AG09309 (cell line): Measurements from ENCODE around the gene POU6F2.
"Not testable (repeated sequence)": the region's sequence is repeated elsewhere in the genome, so short reads cannot be mapped to it uniquely, and the experiment has no call there.

ENCODE experiments used
- DNase-seq: peaks from one replicate; pipeline ENCODE4 v3.0.0-alpha.2; 2010; ENCODE audit warnings: low read depth
- H3K4me3 ChIP-seq: 2 replicates; pipeline ENCODE4 v1.5.1; 2011; ENCODE audit warnings: mild to moderate bottlenecking, low read depth, low read length, moderate library complexity; ENCODE audit not compliant: control insufficient read depth
- TF ChIP-seq, protein P1 (sequence below): IDR thresholded peaks from 2 replicates; pipeline ENCODE4 v1.5.1; 2011; ENCODE audit warnings: mild to moderate bottlenecking, low read depth, low read length, inconsistent platforms; ENCODE audit not compliant: insufficient read depth, control insufficient read depth; ENCODE audit errors: missing control alignments

The POU6F2 gene

DNA sequence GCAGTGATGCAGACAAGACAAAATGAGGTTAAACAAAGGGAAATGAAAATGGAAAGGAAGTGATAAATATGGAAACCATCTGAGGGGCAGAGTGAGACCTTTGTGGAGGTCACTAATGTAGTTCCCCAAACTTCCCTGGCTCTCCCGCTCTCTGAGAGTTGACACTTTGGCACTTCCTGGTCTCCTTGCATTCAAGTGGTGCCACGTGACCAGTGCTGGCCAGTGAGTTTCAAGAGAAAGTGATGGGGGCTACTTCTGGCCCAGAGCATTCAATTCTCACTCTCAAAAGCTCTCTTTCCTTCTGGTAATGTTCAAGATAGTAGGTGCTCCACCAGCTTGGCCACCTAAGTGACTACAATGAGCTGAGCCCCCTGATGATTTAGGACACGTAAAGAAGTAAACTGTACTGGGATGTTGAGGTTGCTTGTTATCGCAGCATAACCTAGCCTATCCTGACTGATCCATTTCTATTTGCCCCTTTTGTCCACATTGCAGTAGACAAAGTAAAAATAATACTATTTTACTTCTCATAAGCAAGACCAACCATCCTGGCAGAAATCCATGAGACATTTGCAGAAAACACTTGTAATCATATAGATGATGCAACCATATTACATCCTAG, 346.5 kb downstream of the POU6F2 start:
- DNase-seq = no peak
- TF ChIP-seq, protein P1, sequence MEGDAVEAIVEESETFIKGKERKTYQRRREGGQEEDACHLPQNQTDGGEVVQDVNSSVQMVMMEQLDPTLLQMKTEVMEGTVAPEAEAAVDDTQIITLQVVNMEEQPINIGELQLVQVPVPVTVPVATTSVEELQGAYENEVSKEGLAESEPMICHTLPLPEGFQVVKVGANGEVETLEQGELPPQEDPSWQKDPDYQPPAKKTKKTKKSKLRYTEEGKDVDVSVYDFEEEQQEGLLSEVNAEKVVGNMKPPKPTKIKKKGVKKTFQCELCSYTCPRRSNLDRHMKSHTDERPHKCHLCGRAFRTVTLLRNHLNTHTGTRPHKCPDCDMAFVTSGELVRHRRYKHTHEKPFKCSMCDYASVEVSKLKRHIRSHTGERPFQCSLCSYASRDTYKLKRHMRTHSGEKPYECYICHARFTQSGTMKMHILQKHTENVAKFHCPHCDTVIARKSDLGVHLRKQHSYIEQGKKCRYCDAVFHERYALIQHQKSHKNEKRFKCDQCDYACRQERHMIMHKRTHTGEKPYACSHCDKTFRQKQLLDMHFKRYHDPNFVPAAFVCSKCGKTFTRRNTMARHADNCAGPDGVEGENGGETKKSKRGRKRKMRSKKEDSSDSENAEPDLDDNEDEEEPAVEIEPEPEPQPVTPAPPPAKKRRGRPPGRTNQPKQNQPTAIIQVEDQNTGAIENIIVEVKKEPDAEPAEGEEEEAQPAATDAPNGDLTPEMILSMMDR = no peak
- no peak overlapping the region for H3K4me3 ChIP-seq

DNA sequence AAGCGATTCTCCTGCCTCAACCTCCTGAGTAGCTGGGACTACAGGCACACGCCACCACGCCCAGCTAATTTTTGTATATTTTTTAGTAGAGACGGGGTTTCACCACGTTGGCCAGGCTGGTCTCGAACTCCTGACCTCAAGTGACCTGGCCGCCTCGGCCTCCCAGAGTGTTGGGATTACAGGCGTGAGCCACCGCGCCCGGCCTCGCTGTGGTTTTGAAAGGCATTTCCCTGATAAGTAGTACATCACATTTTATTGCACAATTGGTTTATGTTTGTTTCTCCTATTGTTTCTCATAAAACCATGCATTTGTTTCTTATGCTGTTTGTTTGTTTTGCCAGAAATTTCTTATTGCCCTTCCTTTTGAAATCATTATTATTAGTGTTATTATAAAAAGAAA, 353.9 kb downstream of the POU6F2 start:
- DNase-seq, H3K4me3 ChIP-seq: not testable (repeated sequence)

DNA sequence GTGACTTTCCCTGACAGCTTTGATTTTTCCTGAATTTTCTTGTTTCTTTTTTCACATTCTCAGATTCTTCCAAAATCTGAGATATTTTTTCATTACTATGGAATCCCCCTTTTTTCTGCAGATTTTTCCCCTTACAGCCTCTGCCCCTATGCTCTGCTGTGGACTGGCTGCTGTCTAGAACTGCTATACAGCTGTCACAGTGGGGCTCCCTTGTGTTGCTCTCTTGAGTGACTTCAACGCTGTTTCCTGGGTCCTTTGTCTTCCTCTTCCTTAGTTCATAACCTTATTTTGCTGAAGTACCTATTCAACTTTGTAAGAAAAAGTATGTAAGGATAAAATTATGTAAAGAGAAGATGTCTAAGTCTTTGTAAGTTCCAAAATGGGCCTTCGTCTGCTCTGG, 354.4 kb downstream of the POU6F2 start:
- DNase-seq = no peak
- TF ChIP-seq, protein P1 = no peak
- H3K4me3 ChIP-seq = no peak overlapping the region

DNA sequence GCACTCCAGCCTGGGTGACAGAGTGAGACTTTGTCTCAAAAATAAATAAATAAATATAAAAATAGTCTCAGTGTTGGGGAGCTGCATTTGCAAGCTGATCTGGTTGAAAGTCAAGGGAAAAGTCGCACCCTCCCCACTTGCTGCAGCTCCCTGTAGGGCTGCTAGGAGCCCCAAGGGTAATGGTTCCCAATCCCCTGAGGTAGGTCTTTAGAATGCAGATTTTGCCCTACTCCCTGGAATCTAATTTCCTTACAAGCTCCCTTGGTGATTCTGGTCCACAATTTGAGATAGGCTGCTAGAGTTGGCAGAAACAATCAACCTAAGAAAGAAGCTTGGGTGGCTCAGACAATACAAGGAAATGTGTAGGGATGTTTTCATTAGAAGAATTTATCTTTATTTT, 356.0 kb downstream of the POU6F2 start:
- DNase-seq = no peak
- TF ChIP-seq, protein P1 = no peak

DNA sequence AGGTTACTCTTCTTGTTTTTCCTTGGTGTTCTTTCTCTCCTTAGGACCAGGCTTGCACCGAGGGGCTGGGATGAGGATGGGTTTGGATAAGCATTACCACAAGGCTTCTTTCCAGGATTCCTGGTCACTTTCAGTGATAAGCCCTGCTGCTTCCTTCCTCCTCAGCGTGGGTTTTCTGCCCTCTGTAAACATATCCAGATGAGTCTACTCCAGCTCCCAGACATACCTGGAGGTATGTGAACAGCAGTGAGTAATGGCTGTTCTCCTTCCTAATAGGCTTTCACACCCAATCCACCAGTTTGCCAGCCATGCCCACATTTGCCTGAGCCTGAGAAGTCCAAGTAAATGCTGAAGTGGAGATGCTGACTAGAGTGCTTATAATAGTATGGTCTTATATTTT, 358.7 kb downstream of the POU6F2 start:
- TF ChIP-seq, protein P1 = no peak
- DNase-seq = no peak
- no peak overlapping the region for H3K4me3 ChIP-seq

More for the DNA sequence above, 356.0 kb downstream of the POU6F2 start:
- no peak overlapping the region for H3K4me3 ChIP-seq

DNA sequence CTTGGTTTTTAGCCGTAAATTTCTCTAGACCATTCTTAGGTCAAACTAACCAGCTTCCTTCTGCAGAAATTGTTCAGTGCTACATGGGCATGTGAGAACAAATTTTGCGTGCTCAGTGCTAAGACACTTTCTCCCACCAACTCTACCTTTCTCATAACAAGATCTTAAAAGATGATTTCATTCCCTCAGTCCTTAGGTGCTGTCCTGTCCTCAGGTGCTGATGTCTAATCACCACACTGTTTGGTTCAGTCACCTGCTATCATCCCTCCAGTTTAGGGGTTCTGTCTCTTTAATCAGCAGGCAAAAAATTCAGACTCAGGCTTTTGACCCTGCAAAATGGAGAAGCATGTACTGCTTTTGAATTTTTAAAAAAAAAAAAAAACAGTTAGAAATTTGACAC, 361.0 kb downstream of the POU6F2 start:
- TF ChIP-seq, protein P1 = no peak
- H3K4me3 ChIP-seq = no peak overlapping the region
- DNase-seq = no peak

DNA sequence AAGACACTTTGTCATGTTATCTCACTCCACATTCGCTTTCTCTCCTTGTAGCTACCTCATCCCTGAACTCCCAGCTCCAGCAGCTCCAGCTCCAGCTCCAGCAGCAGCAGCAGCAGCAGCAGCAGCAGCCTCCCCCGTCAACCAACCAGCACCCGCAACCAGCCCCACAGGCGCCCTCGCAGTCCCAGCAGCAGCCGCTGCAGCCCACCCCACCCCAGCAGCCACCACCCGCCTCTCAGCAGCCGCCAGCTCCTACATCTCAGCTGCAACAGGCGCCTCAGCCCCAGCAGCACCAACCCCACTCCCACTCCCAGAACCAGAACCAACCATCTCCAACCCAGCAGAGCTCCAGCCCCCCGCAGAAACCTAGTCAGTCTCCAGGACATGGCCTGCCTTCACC, 361.9 kb downstream of the POU6F2 start:
- TF ChIP-seq, protein P1 = no peak
- no peak overlapping the region for H3K4me3 ChIP-seq
- DNase-seq = no peak
